Stimulated activated CD8-positive, alpha-beta memory T cell treated with anti-CD3 and anti-CD28 coated beads, Interleukin-15, amount 100 ng/mL, for 4 hours (primary cell): ENCODE measurements around the gene PNPLA1.

Source experiments
- DNase-seq, 2 donors: peaks; one replicate each; pipeline ENCODE4 v3.0.0-alpha.2; 2020; ENCODE audit warnings: low read depth in 2 of 2

PNPLA1 gene

DNA sequence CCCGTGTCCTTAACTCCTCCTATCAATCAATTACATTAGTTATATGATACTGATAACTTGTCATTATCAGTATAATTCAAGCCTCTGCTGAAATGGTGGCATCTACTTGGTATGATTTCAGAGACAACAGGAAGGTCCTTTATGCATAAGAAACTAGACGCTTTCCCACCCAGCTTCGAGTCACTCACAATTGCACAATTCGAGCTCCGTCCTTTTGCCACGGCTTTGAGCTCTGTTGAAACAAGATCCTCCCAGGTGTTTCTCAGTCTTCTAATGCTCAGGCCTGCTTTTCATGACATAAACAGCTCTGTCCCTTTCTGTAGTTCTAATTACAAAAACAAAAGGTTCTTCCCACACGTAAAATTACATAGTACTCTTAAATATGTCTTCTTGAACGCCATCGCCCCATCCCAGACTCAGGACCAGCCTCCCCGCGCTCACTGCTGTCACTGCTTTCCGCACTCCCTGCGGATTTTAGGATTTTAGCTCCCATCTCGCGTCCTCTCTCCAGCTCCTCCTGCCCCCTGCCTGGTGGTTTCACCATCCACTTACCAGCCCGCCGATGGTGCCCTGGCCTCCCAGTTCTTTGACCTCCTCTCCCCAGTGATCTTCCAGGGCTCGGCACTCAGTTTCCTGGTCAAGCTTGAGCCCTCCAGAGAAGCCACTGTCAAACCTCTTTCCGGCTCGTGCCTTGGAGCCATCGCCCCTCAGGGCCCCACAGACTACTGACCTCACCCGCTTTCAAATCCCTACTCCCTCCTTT, 23.2 kb upstream of the PNPLA1 start:
- DNase-seq: no peak

DNA sequence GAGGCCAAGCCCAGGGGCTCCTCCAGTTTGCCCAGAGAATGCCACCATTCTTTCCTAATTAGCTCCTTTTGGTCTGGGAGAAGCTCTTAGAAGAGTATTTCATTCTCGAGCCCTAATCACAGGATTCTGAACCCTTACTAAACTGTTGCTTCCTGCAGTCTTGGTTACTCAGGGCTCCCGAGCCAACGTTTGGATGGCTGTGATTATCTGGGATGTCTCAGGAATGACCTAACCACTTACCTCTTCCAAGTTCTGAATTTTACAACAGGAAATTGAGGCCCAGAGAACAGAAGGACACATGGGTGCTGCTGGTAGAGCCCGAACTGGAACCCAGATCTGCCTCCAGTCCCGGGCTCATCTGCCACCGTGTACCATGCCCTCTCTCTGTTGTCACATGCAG, 22.2 kb upstream of the PNPLA1 start:
- DNase-seq: no peak

DNA sequence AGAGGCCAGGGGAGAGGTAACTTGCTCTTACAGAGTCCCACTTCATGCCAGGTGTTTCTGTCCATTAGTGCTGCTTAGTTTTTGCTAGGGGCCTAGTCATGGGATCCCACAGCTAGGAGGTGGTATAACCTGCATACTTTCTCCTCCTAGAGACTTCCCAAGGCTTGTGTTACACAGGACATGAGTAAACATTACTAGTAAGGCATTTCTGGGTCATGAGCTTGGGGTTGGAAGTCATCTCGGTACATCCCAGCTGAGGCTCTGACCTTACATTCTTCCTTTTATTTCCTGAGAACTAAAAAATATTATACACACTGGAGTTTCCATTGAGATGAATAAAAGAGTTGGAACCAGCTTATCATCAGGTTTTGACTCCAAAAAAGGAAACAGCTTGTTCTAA, 20.9 kb upstream of the PNPLA1 start:
- no peak for DNase-seq

DNA sequence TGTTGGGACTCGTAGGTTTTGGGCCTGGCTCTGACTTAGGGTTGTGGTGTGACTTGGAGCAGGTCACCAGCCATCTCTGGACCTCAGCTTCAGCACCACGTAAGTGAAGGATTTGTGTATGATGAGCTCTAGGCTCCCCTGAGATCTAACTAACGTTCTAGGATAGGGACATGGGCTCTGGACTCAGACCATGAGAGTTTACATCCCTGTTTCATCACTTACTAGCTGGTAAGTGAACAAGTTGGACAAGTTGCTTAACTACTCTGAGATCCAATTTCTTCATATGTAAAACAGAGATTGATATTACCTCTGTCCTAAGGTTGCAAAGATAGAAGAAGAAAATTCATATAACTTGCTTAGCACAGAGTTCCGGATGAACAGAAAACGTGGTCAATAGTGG, 20.3 kb upstream of the PNPLA1 start:
- DNase-seq: no peak

DNA sequence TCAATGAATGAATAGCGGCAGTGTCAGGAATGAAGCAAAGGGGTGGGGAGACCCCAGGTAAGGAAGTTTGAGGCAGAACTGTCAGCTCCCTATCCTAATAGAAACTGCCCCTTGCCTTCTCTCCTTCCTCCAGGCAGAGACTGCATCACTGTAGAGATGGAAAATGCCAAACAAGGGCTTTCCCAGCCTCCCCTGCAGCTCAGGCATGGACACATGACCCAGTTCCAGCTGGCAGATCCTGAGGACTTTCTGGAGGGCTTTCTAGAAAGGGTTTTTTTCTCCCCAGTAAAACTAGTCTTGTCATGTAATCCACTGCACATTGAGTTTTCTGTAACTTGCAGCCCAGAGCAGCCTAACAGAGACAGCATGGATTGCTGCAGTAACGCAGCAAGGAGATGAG, 17.9 kb upstream of the PNPLA1 start:
- no peak for DNase-seq

DNA sequence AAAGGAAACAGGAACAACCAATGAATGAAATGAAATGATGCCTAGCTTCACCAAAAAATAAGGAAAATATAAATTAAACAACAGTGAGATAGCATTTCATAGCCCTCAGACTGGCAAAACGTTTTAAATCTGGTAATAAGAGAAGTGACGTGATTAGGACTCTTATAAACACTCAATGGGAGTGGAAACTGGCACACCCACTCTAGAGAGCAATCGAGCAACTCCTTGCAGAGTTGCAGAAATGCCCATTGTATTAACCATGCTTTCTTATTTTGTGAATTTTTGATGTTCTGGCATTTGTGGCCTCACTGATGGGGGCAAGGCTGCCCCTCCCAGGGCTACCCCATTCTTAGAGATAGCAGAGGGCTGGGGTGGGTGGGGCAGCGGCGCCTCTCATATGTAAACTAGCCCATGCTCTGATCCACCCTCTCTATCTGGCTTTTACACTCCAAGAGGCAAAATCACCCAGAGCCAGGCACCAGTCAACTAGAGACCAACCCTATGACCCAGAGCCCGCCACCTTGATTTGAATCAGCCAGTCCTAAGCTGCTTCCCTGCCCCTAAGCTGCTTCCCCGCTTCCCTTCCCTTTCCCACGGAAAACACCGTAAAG, 6.4 kb upstream of the PNPLA1 start:
- no peak for DNase-seq

DNA sequence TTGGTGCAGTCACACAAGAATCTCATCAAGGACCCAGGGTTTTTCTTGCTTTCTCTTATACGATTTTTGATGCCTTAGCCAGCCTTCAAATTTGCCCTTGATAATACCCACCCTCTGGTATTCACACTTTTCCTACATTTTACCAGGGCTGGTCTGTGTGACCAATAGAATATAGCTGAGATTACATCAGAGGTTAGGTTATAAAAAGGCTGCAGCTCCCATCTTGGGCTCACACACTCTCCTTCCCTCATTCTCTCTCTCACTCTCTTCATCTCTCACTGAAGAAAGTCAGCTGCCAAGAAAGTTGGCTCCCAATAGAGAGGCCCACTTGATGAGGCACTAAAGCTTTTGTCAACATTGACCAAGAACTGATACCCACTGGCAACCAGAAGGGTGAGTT, 4.1 kb upstream of the PNPLA1 start:
- DNase-seq: no peak

DNA sequence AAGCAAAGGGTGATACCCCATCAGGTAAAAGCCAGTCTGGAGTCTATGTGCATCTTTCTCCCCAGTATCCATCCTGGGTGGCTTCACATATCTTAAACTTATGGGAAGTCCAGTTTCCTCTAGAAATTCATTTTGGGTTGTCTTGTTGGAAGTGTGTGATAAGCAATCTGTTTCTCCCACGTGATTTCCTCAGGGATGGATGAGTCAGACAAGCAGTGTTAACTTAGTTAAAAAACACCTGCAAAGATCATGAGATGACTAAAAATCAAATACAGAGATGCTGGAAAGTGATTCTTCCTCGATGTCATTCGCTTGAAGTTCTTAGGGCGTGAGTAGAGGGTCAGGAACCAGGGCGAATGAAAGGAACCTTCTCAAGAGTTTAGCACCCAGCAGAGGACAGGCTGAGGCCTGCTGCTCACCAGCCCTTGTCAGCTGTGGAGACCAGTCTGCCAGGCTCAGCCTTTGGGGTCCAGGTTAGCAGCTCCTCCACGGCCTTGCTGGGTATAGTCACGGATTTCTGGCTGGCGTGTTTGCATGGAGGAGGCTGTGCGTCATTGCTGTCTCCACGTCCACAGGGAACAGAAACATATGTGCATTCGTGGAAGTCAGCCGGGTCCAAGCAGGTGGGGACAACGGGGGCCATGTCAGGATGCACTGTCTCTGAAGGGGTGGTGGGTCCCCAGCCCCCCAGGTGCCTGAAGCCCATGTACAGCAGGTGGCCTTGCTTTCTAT, 2.8 kb upstream of the PNPLA1 start:
- no peak for DNase-seq

DNA sequence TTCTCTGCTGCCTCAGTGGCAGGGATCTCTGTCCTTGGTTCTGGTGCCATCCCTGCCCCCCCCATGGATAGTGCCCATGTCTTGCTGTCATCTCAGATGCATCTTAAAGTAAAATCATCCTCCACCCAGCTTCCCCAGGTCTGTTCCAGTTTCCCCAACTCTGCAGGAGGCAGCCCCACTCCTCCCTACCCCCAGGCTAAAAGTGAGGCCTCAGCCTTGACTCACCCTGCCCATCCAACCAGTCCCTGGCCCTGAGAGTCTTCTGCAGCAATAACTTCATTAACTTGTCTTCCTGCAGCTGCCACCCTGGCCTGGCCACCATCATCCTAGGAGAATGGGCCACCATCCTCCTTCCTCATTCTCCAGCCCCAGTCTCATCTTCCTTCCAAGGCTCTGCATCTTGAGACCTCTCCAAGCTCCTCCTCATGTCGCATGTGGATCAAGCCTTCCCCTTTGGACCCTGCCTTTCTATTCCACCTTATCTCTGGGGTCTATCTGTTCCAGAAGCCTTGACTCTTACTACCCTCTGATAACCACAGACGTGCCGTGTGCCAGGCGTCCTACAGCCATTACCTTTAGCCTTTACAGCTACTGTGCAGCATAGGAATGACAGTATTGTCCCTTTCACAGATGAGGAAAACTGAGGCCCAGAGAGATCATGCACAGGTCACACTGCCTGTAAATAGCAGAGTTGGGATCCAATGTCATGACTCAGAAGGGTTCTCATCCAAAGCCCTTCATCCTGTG, 2.0 kb upstream of the PNPLA1 start:
- no peak for DNase-seq

DNA sequence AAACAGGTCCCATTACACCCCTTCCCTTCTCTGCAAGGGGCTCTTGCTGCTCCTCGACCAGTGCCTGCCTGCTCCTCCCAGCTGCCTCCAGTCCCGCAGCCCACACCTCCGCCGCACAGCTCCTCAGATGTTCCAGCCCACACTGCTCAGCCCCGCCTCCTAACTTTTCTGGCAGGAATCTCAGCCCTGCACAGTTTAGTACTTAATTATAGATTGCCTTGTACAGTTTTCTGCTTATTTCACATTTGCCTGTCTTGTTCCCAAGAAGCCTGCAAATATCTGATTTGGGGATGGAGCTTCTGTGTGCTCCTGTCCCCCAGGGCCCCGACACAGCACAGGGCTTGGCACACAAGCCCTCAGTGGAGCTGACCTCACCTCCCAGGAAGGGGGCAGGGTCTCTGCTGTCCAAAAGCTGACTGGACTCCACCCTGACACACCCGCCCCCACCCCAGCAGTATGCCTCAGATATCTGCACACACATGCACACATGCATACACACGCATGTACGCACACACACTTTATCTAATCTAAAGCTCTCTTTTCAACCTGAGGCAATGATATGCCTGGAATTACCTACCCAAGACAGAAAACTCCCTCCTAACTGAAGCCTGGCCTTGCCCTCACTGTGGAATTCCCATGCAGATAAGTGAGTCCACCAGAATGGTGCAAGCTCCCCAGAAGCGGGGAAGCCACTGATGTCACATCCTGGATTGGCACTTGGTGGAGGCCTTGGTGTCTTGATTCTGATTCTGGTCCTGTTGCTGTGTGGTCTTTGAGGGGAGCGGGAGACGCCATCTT, 1.2 kb upstream of the PNPLA1 start:
- DNase-seq: no peak

DNA sequence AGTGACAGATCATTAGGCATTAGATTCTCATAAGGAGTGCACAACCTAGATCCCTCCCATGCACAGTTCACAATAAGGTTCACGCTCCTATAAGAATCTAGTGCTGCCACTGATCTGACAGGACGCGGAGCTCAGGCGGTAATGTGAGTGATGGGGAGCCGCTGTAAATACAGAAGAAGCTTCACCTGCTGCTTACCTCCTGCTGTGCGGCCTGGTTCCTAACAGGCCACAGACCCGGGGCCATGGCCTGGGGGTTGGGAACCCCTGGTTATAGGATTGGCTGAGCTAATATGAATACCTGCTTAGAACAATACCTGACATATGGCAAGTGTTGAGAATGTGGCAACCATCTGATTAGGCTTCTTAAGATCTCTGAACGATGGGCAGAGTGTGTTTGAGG, 2.4 kb downstream of the PNPLA1 start:
- no peak for DNase-seq

DNA sequence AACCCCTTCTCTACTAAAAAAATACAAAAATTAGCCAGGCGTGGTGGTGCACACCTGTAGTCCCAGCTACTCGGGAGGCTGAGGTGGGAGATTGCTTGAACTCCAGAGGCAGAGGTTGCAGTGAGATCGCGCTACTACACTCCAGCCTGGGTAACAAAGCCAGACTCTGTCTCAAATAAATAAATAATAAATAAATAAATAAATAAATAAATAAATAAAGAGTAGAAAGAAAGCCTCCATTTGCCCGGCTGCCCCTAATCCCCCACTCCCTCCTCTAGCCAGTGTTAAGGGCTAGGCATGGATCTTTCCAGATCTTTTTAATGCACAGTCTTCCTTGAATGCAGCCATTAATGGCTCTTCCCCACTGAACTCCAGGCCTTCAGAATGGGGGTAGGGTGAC, 3.2 kb downstream of the PNPLA1 start:
- no peak for DNase-seq

DNA sequence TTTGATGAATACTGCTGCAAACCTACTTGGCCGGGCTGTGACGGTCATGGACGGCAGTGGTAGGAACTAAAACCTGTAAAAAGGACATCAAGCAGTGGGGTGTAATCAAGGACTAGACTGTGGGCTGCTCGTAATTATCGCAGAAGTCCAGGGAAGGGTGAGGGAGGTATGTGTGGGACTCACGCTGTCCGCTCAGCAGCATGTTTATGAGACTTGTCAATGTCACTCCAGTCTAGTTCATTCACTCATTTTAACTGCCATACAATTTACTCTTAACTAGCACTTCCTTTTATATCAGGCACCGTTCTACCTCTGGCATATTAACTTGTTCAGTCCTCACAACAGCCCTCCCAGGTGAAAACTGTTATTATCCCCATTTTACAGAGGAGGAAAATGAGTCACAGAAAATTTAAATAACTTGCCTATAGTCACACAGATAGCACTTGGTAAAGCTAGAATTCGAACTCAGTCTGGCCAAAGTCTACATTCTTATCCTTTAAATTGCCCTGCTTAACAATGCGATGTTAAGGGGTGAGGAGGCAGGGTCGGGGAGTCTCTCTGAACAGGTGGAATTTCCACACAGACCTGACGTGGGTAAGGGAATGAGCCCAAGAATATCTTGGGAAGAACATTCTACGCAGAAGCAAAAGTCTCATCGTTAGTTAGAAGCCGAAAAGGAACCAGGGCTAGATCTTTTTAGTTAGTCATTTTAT, 4.1 kb downstream of the PNPLA1 start:
- DNase-seq: no peak

DNA sequence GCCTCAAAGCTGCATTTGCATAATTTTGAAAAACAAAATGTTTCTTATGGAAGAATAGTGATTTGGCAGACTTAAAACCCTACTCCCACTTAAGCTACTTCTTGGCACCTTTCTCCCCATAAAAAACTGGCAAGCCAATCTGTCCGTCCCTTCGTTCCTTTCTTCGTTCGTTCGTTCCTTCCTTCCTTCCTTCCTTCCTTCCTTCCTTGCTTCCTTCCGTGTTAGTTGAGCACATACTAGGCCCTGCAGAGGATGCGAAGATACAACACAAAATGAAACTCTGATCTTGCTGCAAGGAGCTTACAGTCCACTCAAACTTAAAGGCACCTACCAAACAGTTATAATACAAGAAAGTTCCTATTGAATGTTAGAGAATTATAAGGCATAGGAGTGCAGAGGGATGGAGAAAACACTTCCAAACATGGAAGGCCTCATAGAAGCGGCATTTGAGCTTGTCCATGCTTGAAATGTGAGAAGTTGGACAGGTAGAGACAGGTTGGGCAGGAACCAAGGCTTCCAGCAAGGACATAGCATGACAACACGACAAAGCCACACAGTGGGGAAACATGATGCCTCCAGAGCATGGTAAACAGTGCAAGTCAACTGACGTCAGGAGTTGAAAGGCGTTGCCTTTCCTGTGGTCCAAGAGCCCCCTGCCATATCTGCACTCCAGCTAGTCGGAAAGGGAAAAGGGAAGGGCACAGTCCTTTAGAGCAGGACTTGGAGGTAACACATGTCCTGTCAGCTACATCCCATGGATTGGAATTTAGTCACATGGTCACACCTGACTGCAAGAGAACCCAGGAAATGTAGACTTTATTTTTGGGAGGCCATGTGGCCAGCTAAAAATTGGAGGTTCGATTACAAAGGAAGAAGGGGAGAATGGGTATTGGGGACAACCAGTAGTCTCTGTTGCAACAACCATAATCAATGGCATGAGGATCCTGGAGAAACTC, 7.0 kb downstream of the PNPLA1 start:
- no peak for DNase-seq

DNA sequence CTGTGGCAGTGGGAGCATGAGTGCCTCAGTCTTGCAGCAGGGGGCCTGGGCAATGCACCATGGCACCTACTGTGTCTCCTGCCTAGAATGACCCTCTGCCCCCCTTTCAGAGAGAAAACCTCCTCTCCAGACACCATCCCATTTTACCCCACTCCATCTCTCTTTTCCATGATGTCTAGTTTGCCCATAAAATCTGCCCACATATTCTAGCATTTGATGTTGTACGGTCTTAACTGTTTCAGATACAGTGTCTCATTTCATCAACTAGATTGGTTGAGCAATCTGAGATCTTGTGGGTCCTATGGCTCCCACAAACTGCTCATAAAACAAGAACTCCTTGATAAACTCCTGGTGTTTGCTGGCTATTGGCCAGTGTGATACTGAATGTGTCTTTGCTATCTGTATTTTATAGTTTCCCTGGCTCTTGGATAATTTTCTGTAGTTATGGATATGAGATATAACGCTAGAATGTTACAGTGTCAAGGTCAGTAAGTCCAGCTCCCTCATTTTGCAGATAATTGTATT, 8.1 kb downstream of the PNPLA1 start:
- DNase-seq: no peak

DNA sequence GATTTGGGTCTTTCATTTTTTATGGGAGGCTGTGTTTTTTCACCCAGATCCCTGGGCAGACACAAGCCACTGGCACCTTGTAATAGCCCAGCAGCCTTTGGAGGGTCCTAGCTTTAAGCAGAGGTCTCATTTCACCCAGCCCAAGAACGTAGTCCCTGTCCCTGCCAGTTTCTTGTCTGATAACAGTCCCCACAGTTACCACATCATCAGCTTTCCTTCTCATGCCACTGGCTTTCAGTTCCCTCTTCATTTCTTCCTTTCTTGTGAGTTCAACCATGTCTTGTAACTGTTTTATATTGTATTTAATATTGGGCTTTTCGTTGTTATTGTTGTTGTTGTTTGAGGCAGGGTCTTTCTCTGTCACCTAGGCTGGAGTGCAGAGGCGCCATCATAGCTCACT, 10.6 kb downstream of the PNPLA1 start:
- no peak for DNase-seq

DNA sequence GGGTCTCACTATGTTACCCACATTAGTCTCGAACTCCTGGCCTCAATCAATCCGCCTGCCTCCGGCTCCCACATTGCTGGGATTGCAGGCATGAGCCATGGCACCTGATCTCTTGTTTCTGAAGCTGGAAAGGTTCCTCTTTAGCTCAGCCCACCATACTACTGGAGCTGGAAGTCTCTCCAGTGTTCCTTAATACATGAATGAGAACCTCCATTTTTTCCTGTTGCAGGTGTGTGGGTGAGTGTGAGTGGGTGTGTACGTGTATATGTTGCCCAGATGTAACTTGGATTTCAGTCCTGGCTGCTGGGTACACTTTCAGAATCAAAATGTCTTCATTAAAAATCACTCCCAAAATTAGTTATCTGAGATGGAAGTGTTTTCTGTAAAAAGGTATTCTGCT, 11.1 kb downstream of the PNPLA1 start:
- DNase-seq: no peak

DNA sequence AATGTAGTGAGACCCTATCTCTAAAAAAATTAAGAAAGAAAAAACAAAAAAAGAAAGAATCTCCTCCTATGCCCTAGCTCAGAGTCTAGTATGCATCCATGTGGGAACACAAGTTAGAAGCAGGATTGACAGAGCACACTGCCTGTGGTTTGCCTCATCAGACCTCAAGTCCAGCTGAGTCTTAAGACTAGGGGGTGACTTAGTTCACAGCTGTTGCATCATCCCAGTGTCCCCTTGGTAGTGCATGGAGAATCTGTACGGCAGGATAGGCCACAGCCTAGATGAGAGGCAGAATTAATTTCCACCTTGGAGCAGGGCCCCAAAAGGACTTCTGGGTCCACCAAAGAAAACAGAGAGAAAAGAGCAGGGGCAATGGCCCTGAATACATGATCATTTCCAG, 13.7 kb downstream of the PNPLA1 start:
- DNase-seq: no peak

DNA sequence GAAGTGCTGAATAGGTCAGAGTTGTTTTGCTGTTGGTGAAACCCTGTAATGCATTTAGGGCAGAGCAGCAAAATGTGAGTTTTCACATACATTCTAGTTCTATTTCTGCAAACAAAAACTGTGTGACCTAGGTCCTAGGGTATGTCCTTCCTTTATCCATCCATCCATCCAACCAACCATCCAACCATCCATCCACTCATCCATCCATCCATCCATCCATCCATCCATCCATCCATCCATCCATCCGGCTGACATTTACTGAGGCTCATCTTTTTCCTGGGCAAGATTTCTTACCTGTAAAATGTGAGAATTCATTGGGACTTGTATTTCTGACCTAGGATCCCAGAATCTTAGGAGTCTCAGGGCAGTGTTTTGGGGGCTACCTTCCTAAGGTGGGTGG, 14.5 kb downstream of the PNPLA1 start:
- no peak for DNase-seq
